Activated CD4-positive, alpha-beta T cell treated with anti-CD3 and anti-CD28 coated beads for 1 hour (primary cell): ENCODE data around the gene ADAMTS2.
A peak's percentile ranks its signal among the peaks of the same experiment; 100 is the strongest.

Experiments
- DNase-seq: peaks from one replicate; pipeline ENCODE4 v3.0.0-alpha.2; 2020

The ADAMTS2 gene

GRCh38 chr5:179275381-179275878 lies 69.8 kb downstream of the ADAMTS2 start:
- no peak for DNase-seq

- DNase-seq: no peak
Observed at GRCh38 chr5:179274321-179275315, 70.6 kb downstream of the ADAMTS2 start.

- DNase-seq: no peak
Observed at GRCh38 chr5:179273441-179274145, 71.7 kb downstream of the ADAMTS2 start.

GRCh38 chr5:179273073-179273435 lies 72.2 kb downstream of the ADAMTS2 start:
- DNase-seq: no peak

GRCh38 chr5:179272326-179273072 lies 72.8 kb downstream of the ADAMTS2 start:
- DNase-seq: no peak

- DNase-seq: no peak
Observed at GRCh38 chr5:179271821-179272325, 73.4 kb downstream of the ADAMTS2 start.

- no peak for DNase-seq
Observed at GRCh38 chr5:179271428-179271734, 73.9 kb downstream of the ADAMTS2 start.

- no peak for DNase-seq
Observed at GRCh38 chr5:179270581-179271427, 74.5 kb downstream of the ADAMTS2 start.

- no peak for DNase-seq
Observed at GRCh38 chr5:179269781-179270543, 75.3 kb downstream of the ADAMTS2 start.

- peak; percentile 2 for DNase-seq
Observed at GRCh38 chr5:179268966-179269693, 76.1 kb downstream of the ADAMTS2 start.

- peak; percentile 2 for DNase-seq
Observed at GRCh38 chr5:179268399-179268952, 76.8 kb downstream of the ADAMTS2 start.

GRCh38 chr5:179267671-179268083 lies 77.6 kb downstream of the ADAMTS2 start:
- DNase-seq: no peak

GRCh38 chr5:179267071-179267670 lies 78.1 kb downstream of the ADAMTS2 start:
- no peak for DNase-seq

GRCh38 chr5:179266291-179267070 lies 78.8 kb downstream of the ADAMTS2 start:
- DNase-seq: no peak

- DNase-seq: no peak
Observed at GRCh38 chr5:179265514-179266290, 79.6 kb downstream of the ADAMTS2 start.

GRCh38 chr5:179264783-179265513 lies 80.3 kb downstream of the ADAMTS2 start:
- DNase-seq: no peak

- no peak for DNase-seq
Observed at GRCh38 chr5:179264053-179264782, 81.0 kb downstream of the ADAMTS2 start.
